ENCODE results near the gene KCNF1.

The KCNF1 gene

DNA sequence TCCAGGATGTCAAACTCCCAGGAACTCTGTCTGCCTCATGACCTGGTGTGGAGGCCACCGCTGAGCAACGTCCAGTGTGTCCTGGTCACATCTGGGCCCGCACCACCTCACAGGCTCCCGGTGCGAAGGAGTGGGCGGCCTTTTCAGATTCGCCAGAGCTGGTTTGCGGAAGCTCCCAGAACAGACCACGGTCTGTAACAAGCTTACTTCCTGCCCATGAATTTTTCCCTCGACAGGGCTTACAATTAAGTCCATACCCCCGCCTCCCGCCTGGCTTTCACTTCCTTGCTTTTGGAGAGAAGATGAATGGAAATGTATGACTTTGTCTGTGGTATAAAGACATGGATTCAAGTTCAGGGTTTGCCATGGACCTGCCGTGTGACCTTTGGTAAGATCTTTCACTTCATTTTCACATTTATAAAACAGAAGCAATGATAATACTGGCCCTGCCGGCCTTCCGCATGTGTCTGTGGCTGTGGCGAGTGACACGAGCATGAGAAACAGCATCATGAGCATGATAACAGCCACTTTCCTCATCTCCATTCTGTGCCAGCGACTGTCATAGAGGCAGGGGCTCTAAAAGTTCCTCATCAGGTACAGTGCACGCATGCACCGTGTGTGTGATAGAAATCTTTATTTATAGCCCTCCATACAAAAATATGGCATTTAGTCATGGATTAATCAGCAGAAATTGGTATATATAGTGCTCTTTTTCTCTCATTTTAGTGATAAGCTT lies 31.0 kb upstream of the KCNF1 start:
- DNase-seq = no peak

DNA sequence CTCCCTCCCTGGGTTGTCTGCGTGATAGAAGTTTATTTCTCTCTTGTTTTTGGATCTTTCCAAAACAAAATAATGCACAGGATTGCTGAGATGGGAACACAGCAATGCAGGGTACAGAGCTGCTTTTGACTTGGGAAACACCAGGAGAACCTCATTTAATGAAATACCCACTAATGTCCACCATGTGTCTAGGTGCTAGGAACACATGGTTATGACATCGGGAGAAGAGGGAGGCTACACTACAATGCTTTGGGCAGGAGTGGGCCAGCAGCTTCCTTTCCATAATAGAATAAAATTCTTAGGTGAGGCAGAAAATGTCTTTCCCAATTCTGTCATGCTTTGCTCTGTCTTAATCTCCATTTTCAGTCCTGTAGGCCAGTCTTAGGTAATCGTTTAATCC lies 29.2 kb upstream of the KCNF1 start:
- DNase-seq = no peak

DNA sequence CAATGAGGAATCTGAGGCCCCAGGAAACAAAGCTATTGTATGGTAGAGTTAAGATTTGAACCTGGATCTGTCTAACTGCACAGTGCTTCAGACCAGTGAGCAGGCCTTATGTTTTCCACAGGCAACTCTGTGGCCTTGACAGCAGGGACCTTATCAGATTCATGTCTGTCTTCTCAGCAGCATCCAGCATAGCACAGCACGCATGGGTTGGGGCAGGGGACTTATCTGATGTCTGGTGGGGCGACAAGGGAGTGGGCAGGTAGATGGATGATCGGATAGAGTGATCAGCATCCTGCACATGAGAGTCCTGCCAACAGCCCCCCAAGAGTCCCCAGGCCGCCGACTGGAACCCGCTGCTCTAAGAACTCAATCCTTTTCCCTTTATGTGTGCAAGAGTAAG lies 28.7 kb upstream of the KCNF1 start:
- no peak for DNase-seq

DNA sequence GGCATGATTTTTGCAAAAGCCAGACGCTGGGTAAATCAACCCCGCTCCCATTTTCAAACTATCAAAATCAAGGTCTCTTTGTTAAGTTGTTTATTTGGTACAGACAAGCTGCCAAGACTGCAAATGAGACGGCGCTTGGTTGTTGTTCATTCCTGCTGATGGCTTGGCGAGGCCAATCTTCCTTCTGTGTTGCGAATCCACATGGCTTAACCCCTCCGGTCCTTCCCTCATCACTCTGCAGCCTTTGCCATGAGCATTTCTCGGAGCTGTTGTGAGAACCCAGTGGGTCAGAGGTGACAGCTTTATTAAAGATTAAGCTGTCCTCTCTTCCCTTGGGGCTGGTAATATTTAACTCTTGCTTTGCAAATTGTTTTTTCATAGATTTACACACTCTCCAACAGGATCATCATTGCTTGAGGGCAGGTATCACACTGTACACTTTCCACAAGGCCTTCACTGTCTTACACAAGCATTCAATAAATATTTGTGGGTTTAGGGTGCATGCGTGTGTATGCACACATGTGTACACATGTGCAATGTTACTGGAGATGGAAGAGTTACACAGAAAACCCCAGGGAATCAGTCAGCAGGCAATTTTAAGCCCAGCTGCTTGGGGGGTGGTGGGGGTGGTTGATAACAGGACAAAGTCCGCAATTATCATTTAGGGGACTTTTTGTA lies 27.8 kb upstream of the KCNF1 start:
- no peak for DNase-seq

DNA sequence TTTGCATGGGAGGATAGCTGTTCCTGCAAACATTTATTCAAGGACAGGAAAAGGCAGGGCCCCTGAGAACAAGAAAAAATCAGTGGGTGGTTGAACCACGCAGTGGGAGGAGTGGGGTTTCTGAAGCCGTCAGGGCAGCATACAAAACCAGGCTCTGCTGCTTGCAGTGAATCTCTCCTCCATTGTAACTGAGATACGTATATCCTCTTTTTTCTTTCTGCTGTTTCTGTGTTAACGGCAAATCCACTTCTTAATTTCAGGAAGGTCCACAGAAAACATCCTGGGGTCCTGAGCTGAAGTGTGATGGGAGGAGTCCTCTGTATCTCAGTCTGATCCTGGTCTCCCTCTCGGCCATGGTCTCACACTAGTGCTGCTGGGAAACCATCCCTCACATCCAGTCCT lies 27.2 kb upstream of the KCNF1 start:
- no peak for DNase-seq

DNA sequence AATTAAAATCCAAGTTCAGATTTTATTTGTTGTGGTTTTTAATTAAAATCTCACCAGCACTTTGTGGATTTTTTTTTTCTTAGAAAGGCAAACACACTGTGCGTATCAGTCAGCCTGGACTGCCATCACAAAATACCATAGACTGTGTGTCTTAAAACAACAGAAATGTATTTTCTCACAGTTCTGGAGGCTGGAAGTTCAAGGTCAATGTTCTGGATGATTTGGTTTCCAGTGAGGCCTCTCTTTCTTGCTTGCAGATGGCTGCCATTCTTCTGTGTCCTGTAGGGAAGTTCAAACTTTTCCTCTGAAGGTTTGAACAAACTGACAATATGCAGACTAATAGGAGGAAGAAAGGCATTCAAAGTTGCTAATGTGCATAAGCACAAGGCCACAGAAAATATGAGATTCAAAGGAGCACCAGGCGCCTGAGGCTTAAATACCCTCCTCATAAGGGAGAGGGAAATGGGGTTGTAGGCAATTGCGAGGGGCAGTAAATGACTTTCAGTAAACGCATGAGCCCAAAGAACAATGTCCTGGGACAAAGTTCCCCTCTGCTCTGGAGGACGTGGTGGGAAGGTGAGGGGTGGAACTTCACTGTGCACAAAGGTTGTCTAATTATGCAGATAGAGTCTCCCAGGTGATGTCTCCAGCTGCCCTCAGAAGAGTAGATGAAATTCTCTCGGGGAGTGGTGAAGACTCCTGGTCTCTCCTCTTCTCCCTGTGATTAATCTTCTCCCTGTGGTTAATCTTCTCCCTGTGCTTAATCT lies 26.5 kb upstream of the KCNF1 start:
- no peak for DNase-seq

DNA sequence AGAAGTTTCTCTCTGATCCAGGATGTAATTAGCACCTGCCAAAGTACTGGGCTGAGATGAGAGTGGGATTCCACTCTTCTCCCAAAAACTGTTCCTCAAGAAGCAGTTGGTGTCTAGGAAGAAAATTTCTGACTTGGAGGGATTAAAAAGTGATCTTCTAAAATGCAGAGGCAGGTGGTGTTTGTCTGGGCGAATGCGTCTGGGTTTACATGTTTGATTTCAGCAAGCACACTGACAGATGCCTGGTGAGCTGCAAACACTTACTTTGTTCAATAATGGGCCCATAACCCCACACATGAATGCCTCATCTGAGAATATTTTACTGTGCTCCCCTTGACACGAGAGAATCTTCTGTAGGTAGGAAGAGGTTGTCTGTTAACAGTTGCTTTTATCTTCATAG lies 24.3 kb upstream of the KCNF1 start:
- no peak for DNase-seq

DNA sequence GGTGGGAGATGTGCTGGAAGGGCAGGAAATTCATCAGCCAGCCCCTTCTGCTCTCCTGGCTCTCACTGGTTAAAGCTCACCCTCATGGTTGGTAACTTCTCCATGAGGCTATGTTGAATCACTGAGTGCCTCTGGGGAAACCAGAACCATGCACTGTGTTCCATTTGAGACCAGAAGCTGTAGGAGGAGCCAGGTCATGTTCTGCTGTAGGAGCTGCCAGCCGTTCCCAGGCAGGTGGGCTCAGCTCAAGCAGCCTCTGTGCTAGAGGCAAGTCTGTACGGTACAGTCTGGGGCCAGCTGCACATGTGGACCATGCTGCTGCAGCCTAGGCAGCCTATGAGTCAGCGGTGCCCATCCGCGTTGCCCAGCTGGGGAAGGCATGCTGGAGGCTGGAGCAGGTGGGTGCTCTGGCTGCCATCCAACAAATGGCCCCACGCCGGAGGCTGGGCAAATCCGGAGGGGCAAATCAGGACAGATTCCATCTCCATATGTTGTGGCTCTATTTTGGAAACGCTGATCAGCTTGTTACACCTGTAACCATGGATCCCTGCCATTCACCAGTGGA lies 22.0 kb upstream of the KCNF1 start:
- no peak for DNase-seq

DNA sequence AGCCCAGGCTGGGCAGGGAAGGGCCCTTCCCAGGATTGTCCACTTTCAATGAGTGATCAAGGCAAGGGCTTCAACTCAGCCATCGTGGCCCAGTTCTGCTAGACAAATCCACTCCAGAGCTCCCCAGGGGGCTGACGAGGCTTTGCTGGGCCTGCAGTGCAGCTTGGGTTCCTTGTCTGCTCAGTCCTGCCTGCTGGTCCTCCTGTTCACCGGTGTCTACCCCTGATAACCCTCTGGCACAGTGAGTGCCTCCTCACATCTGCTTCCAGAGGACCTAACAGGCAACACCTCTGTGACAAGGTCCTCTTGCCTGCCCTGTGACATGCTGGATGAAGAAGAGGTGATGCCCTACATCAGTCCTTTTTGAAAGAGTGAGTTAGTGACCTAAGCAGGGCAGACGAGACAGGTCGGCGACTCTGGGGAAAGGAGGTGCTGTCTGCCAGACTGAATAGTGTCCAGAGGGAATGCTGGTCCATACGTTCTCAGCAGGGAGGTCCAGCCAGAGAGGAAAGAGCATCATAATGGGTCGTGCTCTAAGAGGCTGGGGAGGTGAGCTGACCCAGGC lies 20.9 kb upstream of the KCNF1 start:
- no peak for DNase-seq

DNA sequence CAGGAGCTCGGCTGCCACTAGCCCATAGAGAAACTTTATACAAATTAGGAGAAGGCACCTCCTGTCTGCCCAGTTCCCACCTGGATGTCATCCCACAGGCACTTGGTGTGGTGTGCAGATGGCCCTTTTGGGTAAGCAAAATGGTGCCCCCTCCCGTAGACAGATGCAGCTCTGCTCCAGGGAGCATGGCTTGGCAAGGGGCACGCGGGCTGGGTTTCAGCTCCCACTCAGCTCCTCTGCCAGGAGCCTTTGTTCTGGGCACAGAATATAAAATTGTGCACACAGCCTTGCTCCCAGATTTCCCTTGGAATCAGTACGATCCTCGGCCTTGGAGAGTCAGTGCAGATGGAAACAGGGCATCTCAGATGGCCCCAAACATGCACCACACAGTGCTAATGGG lies 20.3 kb upstream of the KCNF1 start:
- no peak for DNase-seq

DNA sequence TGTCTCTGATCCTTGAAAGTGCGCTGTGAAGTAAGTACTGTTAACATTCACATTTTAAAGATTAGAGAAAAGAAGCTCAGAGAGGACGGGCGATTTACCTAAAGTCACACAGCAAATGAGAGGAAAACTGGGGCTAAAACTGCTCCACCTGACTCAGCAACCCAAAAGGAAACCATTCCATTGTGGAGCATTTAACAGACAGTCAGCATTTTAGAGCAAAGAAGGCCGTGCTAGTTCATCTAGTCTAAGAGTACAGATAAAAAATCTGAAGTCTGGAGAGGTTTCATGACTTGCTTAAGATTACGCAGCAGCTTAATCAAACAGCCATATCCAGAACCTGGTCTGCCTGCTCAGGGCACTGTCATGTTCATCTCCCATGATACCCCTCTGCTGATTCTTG lies 19.9 kb upstream of the KCNF1 start:
- no peak for DNase-seq

DNA sequence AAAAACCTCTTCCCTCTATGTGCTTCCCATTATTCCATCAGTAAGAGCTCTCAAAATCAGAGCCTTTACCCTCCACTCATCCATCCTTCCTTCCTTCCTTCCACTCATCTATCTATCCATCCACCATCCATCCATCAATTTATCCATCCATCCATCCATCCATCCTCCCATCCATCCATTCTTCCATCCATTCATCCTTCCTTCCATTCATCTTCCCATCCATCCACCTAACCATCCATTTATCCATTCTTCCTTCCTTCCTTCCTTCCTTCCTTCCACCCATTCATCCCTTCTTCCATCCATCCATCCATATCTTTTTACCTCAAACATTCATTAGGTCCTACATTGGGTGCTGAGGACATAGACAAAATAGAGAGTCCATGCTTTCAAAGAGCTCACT lies 19.4 kb upstream of the KCNF1 start:
- DNase-seq = no peak

DNA sequence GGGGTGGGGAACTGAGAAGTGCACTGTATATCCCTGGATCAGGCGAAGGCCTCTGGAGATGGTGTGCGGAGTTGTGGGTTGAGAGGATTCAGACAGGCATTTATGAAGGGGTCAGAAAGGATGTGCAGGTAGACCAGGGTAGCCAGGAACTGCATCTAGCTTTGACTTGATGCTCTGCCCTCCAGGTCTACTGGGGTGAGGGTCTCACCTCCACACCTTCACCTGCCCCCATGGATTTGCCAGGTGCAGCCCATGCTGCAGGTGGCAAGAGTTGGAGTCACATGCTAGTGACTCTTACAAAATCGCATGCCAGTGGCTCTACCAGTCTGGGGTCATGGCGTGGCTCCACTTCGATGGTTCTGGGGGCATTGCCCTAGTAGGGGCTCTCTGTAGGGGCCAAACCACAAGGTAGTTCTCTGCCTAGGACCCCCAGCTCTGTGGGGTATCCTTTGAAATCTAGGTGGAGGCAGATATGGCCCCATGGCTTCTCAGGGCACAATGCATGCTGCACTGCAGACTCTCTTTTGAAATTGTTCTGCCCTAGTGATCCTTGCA lies 18.9 kb upstream of the KCNF1 start:
- no peak for DNase-seq

DNA sequence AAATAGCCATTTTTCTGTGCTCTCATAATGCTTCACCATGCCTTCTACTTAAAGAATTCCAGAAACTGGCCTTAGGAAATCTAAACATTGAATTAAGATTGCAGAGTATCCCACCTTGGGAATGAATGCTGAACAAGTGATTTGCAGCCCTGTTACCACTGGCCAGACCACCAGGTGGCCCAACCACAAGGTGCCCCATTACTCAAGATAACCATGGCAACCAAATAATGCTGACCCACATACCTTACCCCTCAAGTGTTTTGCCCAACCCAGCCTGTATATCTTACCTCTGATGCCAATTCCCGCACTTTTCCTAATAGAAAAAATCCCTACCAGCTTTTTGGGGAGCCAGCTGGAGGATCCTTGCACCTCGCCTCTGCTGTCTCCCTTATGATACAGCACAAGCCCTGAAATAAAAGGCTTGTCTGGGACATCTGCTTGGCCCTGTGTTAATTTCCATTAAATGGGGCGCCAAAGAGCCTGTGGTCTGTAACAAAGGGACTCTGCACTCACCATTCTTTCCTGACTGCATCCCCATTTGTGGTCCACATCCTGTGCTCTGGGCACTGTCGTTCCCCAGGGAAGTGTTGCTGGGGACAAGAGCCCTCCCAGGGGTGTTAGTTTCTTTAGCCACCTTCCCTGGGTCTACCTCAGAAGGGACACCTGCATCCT lies 17.3 kb upstream of the KCNF1 start:
- no peak for DNase-seq

DNA sequence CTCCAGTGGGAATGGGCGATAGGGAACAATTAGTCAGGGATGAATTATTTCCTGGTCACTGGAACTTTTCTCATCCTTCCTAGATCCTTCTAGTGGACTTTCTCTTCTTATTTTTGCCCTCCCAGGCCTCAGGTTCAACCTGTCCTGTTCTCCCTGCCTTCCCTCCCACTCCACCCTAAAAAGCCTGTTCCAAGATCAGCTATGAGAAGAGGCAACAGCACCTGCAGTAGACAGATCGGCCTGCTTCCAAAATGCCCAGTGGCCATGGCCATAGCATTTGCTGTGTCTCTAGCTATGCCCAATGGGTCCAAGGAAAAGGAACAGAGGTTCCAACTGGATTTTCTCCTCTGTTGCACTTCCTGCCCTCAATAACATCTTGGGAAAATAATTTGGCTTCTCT lies 16.5 kb upstream of the KCNF1 start:
- DNase-seq = no peak

DNA sequence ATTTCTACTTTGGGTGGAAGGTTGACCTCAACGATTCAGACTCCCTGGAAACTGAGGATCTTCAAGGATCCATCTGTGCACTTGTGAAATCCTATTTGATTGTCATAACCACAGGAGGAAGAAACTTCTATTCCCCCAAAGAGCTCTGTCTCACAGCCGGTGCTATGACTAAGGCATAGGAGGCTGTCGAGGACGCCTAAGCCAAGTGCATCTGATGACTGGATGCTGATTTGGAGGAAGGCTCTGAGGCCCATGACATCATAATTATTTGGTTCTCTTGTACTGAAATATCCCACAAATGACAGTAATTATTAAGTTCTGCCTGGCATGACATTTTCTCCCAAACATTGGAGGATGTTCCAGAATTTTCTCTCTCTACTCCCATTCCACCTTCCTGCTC lies 13.8 kb upstream of the KCNF1 start:
- DNase-seq = no peak

DNA sequence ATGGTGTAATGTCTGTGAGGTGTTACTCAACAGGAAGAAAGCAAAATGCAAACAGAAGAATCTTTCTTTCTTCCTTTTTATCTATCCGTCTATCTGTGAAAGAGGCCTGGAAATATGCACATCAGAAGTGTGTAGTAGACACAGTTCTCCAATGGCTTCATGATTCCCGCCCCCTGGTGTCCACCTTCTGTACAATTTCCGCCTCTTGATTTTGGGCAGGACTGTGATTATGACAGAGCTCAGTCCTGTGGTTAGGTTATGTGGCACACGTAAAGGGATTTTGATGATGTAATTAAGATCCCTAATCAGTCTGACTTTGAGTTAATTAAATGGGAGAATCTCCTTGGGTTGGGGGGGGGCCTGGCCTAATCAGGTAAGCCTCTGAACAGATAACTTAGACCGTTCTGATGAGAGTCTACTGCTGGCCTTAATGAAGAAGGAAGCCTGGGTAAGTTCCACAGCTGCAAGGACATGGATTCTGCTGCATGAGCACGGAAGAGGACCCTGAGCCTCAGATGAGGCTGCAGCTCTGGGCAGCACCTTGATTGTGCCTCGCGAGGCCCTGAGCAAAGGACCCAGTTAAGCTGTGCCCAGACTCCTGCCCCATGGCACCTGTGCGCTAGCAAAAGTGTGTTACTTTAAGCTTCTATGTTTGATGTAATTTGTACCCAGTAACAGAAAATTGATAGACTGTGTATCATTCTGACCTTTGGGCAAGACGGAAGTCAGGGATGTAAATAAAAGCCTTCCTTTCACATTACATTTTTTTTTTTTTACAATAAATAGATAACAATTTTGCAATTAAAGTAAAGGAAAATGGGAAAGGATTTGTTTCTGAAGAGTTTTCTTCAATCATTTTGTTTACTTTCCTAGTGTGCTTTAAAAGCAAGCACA lies 11.3 kb upstream of the KCNF1 start:
- no peak for DNase-seq

DNA sequence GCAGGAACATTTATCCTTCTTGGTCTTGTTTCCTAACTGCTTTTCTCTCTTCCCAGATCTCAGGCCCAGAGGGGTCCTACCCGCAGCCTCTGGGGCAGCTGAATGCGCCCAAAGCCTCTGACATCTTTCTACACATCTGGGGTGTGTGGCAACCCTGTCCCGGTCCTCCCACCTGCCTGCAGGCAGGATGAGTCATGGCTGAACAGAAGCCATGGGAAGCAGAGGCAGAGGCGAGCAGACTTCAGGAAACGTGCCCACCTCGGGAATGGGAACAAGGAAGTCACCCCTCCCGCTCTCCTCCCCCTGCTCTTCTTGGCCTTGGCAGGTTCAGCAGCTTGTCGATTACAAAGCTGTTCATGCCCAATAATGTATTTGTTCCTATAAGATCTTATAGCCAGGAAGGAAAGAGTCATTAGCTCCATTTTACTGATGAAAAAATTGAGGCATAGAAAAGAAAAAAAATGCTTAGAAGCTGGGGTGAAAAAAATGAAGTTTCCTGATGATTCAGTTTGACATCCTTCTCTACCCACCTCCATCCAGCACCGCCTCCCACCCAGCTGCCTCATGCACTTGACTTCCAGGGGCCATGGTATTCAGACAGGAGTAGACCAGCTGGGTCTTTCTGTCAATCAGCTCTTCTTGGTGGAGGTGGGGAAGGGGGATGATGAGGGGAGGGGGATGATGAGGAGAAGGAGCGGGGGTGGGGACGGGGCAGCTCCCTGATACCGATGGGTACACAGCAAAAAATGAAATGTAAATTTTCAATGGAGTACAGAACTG lies 10.4 kb upstream of the KCNF1 start:
- DNase-seq = no peak

DNA sequence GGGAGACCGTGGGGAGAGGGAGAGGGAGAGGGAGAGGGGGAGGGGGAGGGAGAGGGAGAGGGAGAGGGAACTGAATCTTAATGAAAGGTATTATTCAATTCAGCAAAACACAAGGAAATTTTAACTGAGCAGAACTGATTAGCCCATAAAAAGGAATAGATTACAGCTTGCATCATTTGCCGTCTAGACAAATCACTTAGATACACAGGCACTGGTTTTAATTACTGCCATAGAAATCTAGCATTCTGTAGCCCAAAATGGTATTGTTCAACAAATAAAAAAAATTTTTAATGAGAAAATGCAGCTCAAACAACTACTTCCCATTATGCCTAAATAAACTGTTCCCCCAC lies 7.9 kb upstream of the KCNF1 start:
- no peak for DNase-seq

DNA sequence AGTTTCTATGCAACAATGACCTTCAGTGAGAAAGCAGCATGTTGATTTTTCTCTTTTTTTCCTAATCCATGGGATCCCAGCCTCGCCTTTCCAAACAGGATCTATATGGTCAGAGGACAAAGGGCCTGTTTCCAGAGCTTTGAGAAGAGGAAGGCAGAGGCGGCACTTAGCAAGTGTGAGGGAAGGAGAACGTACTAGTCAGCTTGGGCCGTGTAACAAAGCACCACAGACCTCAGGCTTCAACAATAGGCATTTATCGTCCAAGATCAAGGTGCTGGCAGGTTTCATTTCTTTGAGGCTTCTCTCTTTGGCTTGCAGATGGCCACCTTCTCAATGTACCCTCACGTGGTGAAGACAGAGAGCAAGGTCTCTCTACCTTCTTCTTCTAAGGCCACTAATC lies 7.3 kb upstream of the KCNF1 start:
- DNase-seq = no peak
